NB4 (cell line): Measurements from ENCODE around the gene AKT1.

Source experiments
- MYC ChIP-seq: IDR thresholded peaks from 2 replicates; pipeline ENCODE4 v1.6.1; 2011; ENCODE audit warnings: low read depth, low read length
- POLR2A ChIP-seq: IDR thresholded peaks from 2 replicates; pipeline ENCODE4 v1.6.1; 2011; ENCODE audit warnings: mild to moderate bottlenecking; ENCODE audit not compliant: insufficient read length; ENCODE audit errors: extremely low read depth
- TF ChIP-seq, protein P1 (sequence below): IDR thresholded peaks from one replicate; pipeline ENCODE4 v1.5.1; 2012; ENCODE audit warnings: low read depth, low read length
- TF ChIP-seq, protein P2 (sequence below): IDR thresholded peaks from 2 replicates; pipeline ENCODE4 v1.6.1; 2011; ENCODE audit warnings: low read depth, low read length

DNA sequence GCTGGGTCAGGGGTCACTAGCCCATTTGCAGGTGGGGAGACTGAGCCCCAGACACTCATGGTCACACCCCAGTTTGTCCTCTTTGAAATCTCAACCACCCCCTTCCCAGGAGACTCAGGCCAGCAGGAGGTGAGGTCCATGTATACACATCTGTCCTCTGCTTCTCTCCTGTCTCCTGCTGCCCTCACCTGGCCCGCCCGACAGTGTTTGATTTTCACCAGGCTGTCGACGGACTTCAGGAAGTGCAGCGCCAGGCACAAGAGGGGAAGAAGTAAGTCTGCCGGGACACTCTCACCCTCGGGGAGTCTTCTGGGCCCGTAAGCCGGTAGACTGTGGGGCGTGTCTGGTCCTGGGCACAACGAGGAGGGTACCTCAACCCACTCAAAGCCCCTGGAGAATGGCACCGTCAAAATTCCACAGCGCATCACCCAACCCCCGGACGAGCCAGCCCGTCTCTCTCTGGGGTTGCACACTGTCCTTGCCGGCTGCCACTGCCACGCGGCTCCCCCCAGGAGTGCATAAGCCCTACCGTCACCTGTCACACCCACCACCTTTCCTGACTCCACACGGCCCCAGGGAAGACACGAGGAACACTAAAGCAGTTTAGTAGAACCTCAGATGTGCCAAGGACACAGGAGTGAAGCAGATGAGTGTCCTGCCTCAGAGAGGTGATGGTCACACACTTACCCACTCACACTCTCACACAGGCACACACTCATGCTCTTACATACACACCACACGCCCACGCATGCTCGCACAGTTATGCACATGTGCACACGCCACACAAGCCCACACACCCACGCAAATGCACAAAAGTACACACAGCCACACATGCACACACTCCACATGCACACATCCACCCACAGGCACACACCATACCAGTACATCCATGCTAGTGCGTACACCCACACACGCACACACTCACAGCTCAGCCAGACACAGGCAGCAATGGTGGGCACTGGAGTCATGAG lies 55.7 kb downstream of the AKT1 start:
- TF ChIP-seq POLR2A (no peak), MYC (no peak)
- TF ChIP-seq, protein P1, sequence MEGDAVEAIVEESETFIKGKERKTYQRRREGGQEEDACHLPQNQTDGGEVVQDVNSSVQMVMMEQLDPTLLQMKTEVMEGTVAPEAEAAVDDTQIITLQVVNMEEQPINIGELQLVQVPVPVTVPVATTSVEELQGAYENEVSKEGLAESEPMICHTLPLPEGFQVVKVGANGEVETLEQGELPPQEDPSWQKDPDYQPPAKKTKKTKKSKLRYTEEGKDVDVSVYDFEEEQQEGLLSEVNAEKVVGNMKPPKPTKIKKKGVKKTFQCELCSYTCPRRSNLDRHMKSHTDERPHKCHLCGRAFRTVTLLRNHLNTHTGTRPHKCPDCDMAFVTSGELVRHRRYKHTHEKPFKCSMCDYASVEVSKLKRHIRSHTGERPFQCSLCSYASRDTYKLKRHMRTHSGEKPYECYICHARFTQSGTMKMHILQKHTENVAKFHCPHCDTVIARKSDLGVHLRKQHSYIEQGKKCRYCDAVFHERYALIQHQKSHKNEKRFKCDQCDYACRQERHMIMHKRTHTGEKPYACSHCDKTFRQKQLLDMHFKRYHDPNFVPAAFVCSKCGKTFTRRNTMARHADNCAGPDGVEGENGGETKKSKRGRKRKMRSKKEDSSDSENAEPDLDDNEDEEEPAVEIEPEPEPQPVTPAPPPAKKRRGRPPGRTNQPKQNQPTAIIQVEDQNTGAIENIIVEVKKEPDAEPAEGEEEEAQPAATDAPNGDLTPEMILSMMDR, result no peak
- TF ChIP-seq, protein P2, sequence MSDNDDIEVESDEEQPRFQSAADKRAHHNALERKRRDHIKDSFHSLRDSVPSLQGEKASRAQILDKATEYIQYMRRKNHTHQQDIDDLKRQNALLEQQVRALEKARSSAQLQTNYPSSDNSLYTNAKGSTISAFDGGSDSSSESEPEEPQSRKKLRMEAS, result no peak
